HG03196 (cell line): ENCODE data around the gene XRCC3.

Experiments
- ATAC-seq: cut with Tn5 transposase; IDR thresholded peaks from one replicate; pipeline ENCODE4 v1.9.1; 2021; ENCODE audit not compliant: unreplicated experiment

XRCC3 gene

DNA sequence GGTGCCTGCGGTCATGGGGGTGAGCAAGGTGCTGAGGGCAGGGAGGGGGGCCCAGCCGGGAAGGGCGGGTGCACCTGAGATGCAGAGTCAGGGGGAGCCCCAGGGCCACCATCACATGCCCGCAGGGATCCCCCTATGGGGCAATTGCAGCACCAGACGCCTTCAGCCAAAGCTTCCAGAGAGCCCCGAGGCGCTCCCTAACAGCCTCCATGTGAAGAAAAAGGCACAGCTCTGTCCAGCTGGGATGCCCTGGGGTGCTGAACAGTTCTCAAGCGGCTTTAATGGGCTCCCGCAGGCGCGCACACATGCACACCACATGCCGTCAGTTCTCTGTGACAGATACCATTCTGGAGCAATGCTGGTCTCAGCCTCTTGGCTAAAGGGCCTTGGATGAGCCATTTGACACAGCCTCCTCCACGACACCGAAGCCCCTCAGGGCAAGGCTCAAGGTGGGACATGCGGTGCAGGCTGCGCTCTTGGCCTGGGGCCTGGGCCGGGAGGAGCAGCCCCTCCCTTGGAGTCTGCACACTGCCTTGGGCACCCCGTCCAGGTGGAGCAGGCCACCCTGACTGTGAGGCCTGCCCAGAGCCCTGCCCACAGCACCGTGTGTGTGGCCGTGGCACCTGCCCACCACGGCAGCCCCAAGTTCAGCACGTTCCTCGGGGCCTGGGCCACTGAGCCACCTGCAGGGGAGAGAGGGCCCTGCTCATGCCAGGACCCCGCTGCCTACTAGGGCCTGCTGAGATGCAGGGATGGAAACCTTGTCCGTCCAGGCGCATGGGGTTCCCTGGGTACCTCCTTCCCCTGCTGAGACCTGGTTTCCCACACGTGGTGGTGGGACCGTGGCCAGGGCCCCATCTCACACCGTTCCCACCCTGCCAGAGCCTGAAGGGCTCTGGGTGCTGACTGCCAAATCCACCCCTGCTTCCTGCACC, 7.7 kb downstream of the XRCC3 start:
- no peak for ATAC-seq

DNA sequence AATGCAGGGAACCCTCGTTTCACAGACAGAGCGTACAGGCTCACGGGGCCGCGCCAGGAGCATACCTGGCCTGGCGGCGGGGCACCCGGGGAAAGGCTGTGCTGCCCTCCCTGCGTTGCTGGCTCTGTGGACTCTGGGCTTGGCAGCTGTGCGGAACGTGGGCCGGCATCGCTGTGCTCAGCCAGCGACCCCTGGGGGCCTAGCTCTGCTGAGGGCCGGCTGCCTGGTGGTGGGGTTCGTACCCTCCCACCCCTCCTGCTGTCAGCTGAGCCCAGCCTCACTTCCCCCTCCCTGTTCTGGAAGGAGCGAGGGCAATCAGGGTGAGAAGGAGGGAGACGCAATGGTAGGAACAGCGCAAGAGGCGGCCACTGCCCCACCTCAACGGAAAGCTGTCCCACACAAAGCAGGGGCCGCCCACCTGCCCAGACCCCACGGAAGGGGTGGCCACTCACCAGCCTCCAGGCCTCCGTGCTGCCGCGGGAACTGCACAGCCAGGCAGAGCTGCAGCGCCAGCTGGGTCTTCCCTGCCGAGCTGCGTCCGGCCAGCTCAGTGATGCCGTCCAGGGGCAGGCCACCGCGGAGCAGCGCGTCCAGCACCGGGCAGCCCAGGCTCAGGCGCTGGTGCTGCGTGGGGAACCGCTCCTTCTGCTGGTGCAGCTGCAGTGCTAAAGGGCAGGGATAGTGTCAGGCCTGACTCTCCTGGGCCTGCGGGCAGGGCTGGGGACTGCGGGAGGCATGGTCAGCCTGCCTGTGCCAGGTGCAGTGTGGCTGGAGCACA, 8.5 kb downstream of the XRCC3 start:
- no peak for ATAC-seq

GRCh38 chr14:103705504-103706284, 9.6 kb downstream of the XRCC3 start:
- no peak for ATAC-seq

- no peak for ATAC-seq
Measured at GRCh38 chr14:103705118-103705503, 10.1 kb downstream of the XRCC3 start.

GRCh38 chr14:103704708-103705107, 10.5 kb downstream of the XRCC3 start:
- ATAC-seq, result no peak

GRCh38 chr14:103703433-103704385, 11.5 kb downstream of the XRCC3 start:
- no peak for ATAC-seq

GRCh38 chr14:103702497-103703432, 12.5 kb downstream of the XRCC3 start:
- no peak for ATAC-seq

GRCh38 chr14:103702095-103702494, 13.2 kb downstream of the XRCC3 start:
- no peak for ATAC-seq

GRCh38 chr14:103700753-103701490, 14.3 kb downstream of the XRCC3 start:
- no peak for ATAC-seq

GRCh38 chr14:103699901-103700752, 15.1 kb downstream of the XRCC3 start:
- ATAC-seq, result no peak

GRCh38 chr14:103699261-103699661, 16.0 kb downstream of the XRCC3 start:
- no peak for ATAC-seq

- no peak for ATAC-seq
Measured at GRCh38 chr14:103698380-103699260, 16.6 kb downstream of the XRCC3 start.

GRCh38 chr14:103697603-103698379, 17.5 kb downstream of the XRCC3 start:
- ATAC-seq, result no peak

- ATAC-seq, result no peak
Measured at GRCh38 chr14:103697206-103697602, 18.0 kb downstream of the XRCC3 start.

DNA sequence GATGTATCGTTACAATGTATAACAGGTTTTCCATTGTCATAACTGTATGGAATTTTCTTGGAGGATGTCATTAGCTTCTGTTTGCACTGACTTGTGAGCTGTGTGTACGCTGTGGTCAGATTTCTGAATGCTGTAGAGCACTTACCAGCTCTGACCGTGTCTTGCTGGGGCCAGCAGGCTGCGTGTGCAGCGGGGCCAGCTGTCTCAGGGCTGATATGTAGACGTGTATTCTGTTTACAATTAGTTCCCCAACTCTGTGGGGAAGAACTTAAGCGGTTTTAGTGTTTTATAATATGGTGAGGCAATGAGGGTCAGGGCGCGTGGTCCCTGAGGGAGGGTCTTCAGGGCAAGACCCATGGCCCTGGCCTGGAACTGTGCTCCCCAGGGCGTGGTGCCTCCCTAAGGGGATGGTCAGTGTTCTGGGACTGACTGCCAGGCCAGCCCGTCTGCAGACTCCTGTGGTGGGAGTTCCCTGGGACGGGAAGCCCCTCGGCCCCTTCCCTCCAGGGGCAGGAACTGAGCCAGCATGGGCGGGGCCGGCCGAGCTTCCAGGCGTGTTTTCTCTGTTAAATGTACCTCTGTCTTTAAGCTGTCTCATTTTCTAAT, 18.7 kb downstream of the XRCC3 start:
- ATAC-seq, result no peak
